Esophagus squamous epithelium (tissue), 4 donors: ENCODE data around the gene KLRD1.

Experiments
- POLR2A ChIP-seq, 4 donors: fragments of 450-650 bp; IDR thresholded peaks; one replicate each; pipeline ENCODE4 v1.6.1; 2017; ENCODE audit warnings: antibody characterized with exemption in 4 of 4, mild to moderate bottlenecking in 4 of 4, moderate library complexity in 3 of 4
- TF ChIP-seq, protein P1 (sequence below), 6 experiments: fragments of 450-650 bp in 4 of 6; fragments of 200-600 bp in 2 of 6; sonication (generic) in 2 of 6; IDR thresholded peaks; one replicate each; pipeline ENCODE4 v1.5.1; 2016 to 2019; ENCODE audit warnings: antibody characterized with exemption in 6 of 6, mild to moderate bottlenecking in 4 of 6, moderate library complexity in 4 of 6

DNA sequence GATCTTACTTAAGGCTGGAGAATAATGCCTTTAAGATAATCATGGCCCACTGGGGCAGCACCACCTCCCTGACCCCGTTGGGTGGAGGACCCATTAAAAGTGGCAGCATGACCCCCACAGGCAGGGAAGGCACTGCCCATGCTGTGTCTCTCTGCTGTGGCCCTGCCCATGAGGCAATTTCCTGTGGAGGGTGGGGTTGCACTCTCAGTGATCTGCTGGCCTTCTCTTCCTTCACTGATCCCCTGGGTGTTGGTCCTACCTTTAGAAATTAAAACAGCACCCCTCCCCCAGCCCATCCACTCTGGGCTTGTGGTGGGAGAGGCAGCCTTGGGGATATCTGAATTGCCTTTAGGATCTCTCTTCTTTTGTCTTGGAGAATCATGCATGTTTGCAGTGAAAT, 64.9 kb downstream of the KLRD1 start:
- TF ChIP-seq, protein P1, sequence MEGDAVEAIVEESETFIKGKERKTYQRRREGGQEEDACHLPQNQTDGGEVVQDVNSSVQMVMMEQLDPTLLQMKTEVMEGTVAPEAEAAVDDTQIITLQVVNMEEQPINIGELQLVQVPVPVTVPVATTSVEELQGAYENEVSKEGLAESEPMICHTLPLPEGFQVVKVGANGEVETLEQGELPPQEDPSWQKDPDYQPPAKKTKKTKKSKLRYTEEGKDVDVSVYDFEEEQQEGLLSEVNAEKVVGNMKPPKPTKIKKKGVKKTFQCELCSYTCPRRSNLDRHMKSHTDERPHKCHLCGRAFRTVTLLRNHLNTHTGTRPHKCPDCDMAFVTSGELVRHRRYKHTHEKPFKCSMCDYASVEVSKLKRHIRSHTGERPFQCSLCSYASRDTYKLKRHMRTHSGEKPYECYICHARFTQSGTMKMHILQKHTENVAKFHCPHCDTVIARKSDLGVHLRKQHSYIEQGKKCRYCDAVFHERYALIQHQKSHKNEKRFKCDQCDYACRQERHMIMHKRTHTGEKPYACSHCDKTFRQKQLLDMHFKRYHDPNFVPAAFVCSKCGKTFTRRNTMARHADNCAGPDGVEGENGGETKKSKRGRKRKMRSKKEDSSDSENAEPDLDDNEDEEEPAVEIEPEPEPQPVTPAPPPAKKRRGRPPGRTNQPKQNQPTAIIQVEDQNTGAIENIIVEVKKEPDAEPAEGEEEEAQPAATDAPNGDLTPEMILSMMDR (IDR thresholded peaks at IDR 0.05), result no peak
- TF ChIP-seq POLR2A (IDR thresholded peaks at IDR 0.05), result no peak
